Measurements from ENCODE around the gene RAPGEFL1. TPM values are rescaled to one million over a fixed set of nuclear protein-coding genes. Genes with fewer than 3 reads are reported as not detected.
"Not testable (repeated sequence)": the region's sequence is repeated elsewhere in the genome, so short reads cannot be mapped to it uniquely, and the experiment has no call there.

The RAPGEFL1 gene
- total RNA-seq, 2 experiments from 2014 or later, result 7.7 to 9.4 TPM

- POLR2A ChIA-PET, result no interaction called here
- TF ChIP-seq CTCF (IDR thresholded peaks at IDR 0.05), result no peak
Measured at GRCh38 chr17:40192961-40193360, 15.7 kb downstream of the RAPGEFL1 start.

GRCh38 chr17:40194821-40195220 is 17.6 kb downstream of the RAPGEFL1 start:
- POLR2A ChIA-PET, result no interaction called here
- ATAC-seq (ENCODE audit: poor library complexity) (no peak), DNase-seq (no peak)
- Histone ChIP-seq H3K9me3 (ENCODE audit: control insufficient read depth in 1 of 2, insufficient read depth in 1 of 2, low read length in 2 of 2) (no peaks in the 10 kb centered on the region), H3K4me1 (ENCODE audit: insufficient read depth, low read length) (peaks cover 18% of the 10 kb centered on the region), H3K36me3 (ENCODE audit: insufficient read depth, low read length) (no peaks in the 10 kb centered on the region), H3K27ac (ENCODE audit: low read depth in 1 of 2, low read length in 2 of 2) (no peak overlapping the region), H3K4me3 (ENCODE audit: low read length) (no peak overlapping the region), H3K27me3 (ENCODE audit: control insufficient read depth in 1 of 2, insufficient read depth in 2 of 2, low read length in 2 of 2) (no peaks in the 10 kb centered on the region)
- Mint-ChIP-seq H3K9me3 (no peaks in the 10 kb centered on the region), H3K27me3 (peaks cover 7% of the 10 kb centered on the region), H3K27ac (no peak overlapping the region), H3K4me1 (ENCODE audit: low read depth) (peaks cover 5% of the 10 kb centered on the region), H3K4me3 (no peak overlapping the region), H3K36me3 (ENCODE audit: low read depth) (no peaks in the 10 kb centered on the region)
- TF ChIP-seq CTCF (IDR thresholded peaks at IDR 0.05), result no peak
- CTCF ChIA-PET, result no interaction called here
- intact Hi-C loops (cut with DNase I, micrococcal nuclease), result no loop called here

More at GRCh38 chr17:40192961-40193360, 15.7 kb downstream of the RAPGEFL1 start:
- CTCF ChIA-PET, result interaction anchor here (1.4 kb wide), 1 partner anchor 20 kb away, joined by 4 read pairs; no protein-coding TSS in a partner anchor
- ATAC-seq (ENCODE audit: poor library complexity), result no peak
- Histone ChIP-seq H3K4me1 (ENCODE audit: insufficient read depth, low read length) (peaks cover 14% of the 10 kb centered on the region), H3K27me3 (ENCODE audit: control insufficient read depth in 1 of 2, insufficient read depth in 2 of 2, low read length in 2 of 2) (no peaks in the 10 kb centered on the region), H3K4me3 (ENCODE audit: low read length) (no peak overlapping the region), H3K36me3 (ENCODE audit: insufficient read depth, low read length) (no peaks in the 10 kb centered on the region), H3K27ac (ENCODE audit: low read depth in 1 of 2, low read length in 2 of 2) (no peak overlapping the region), H3K9me3 (ENCODE audit: control insufficient read depth in 1 of 2, insufficient read depth in 1 of 2, low read length in 2 of 2) (no peaks in the 10 kb centered on the region)
- peak overlapping the region; percentile 45 for H3K4me3 Mint-ChIP-seq
- DNase-seq, result no peak
- intact Hi-C loops (cut with DNase I, micrococcal nuclease), result no loop called here
- H3K36me3 Mint-ChIP-seq (ENCODE audit: low read depth), result no peaks in the 10 kb centered on the region
- H3K4me1 Mint-ChIP-seq (ENCODE audit: low read depth), result peaks cover 5% of the 10 kb centered on the region
- no peak overlapping the region for H3K27ac Mint-ChIP-seq
- no peaks in the 10 kb centered on the region for H3K9me3 Mint-ChIP-seq
- H3K27me3 Mint-ChIP-seq, result peaks cover 4% of the 10 kb centered on the region

GRCh38 chr17:40197550-40197949 is 20.3 kb downstream of the RAPGEFL1 start:
- ChIA-PET CTCF (interaction anchor here (1.0 kb wide), 1 partner anchor 21 kb away, joined by 3 read pairs; no protein-coding TSS in a partner anchor), POLR2A (interaction anchor here (1.0 kb wide), 1 partner anchor 85 kb away, joined by 3 read pairs; no protein-coding TSS in a partner anchor)
- peaks cover 5% of the 10 kb centered on the region for H3K4me1 Mint-ChIP-seq (ENCODE audit: low read depth)
- peaks cover 13% of the 10 kb centered on the region for H3K27me3 Mint-ChIP-seq
- no peak for DNase-seq
- Histone ChIP-seq H3K36me3 (ENCODE audit: insufficient read depth, low read length) (no peaks in the 10 kb centered on the region), H3K9me3 (ENCODE audit: control insufficient read depth in 1 of 2, insufficient read depth in 1 of 2, low read length in 2 of 2) (no peaks in the 10 kb centered on the region), H3K27me3 (ENCODE audit: control insufficient read depth in 1 of 2, insufficient read depth in 2 of 2, low read length in 2 of 2) (no peaks in the 10 kb centered on the region), H3K4me3 (ENCODE audit: low read length) (no peak overlapping the region), H3K27ac (ENCODE audit: low read depth in 1 of 2, low read length in 2 of 2) (no peak overlapping the region), H3K4me1 (ENCODE audit: insufficient read depth, low read length) (peaks cover 7% of the 10 kb centered on the region)
- no peak for ATAC-seq (ENCODE audit: poor library complexity)
- no peaks in the 10 kb centered on the region for H3K36me3 Mint-ChIP-seq (ENCODE audit: low read depth)
- TF ChIP-seq CTCF (IDR thresholded peaks at IDR 0.05), result no peak
- intact Hi-C loops (cut with DNase I, micrococcal nuclease), result no loop called here
- H3K27ac Mint-ChIP-seq, result no peak overlapping the region
- H3K4me3 Mint-ChIP-seq, result no peak overlapping the region
- no peaks in the 10 kb centered on the region for H3K9me3 Mint-ChIP-seq

- H3K36me3 Mint-ChIP-seq (ENCODE audit: low read depth); H3K4me1 Mint-ChIP-seq (ENCODE audit: low read depth); POLR2A ChIA-PET; H3K9me3 Mint-ChIP-seq; H3K27me3 ChIP-seq (ENCODE audit: control insufficient read depth in 1 of 2, insufficient read depth in 2 of 2, low read length in 2 of 2); H3K27ac ChIP-seq (ENCODE audit: low read depth in 1 of 2, low read length in 2 of 2); H3K9me3 ChIP-seq (ENCODE audit: control insufficient read depth in 1 of 2, insufficient read depth in 1 of 2, low read length in 2 of 2); intact Hi-C loops (cut with DNase I, micrococcal nuclease); H3K27ac Mint-ChIP-seq; H3K4me1 ChIP-seq (ENCODE audit: insufficient read depth, low read length); H3K36me3 ChIP-seq (ENCODE audit: insufficient read depth, low read length); H3K4me3 ChIP-seq (ENCODE audit: low read length): not testable (repeated sequence)
- H3K27me3 Mint-ChIP-seq, result peaks cover 13% of the 10 kb centered on the region
- ATAC-seq (ENCODE audit: poor library complexity) (peak; percentile 41), DNase-seq (peak in 4 of 14 experiments; percentile 16 to 48 (median 24))
- peak overlapping the region; percentile 20 for H3K4me3 Mint-ChIP-seq
- CTCF ChIA-PET, result interaction anchor here (0.6 to 1.4 kb wide), 3 partner anchors 20 to 92 kb away, joined by 3 read pairs; no protein-coding TSS in a partner anchor
Measured at GRCh38 chr17:40197965-40198456, 20.7 kb downstream of the RAPGEFL1 start.
